Fibroblast of pulmonary artery (primary cell): ENCODE data around the gene SEM1.

Experiments
- DNase-seq: peaks from one replicate; pipeline ENCODE4 v3.0.0-alpha.2; 2010; ENCODE audit warnings: low read depth
- H3K4me3 ChIP-seq: replicated peaks from 2 replicates; pipeline ENCODE4 v1.5.1; 2011; ENCODE audit warnings: low read depth, mild to moderate bottlenecking, control low read depth, low read length, moderate library complexity
- CTCF ChIP-seq: IDR thresholded peaks from 2 replicates; pipeline ENCODE4 v1.5.1; 2011; ENCODE audit warnings: mild to moderate bottlenecking, control low read depth, low read length, inconsistent platforms; ENCODE audit errors: missing control alignments

Gene SEM1

GRCh38 chr7:96676919-96677318 is 32.7 kb downstream of the SEM1 start:
- DNase-seq: no peak
- no peak overlapping the region for H3K4me3 ChIP-seq
- TF ChIP-seq CTCF: no peak

- H3K4me3 ChIP-seq: no peak overlapping the region
- no peak for TF ChIP-seq CTCF
- peak; percentile 16 for DNase-seq
Observed at GRCh38 chr7:96675548-96675947, 34.1 kb downstream of the SEM1 start.

- no peak for TF ChIP-seq CTCF
- no peak overlapping the region for H3K4me3 ChIP-seq
- peak; percentile 68 for DNase-seq
Observed at GRCh38 chr7:96674565-96674964, 35.1 kb downstream of the SEM1 start.

GRCh38 chr7:96671854-96672253 is 37.8 kb downstream of the SEM1 start:
- H3K4me3 ChIP-seq: no peak overlapping the region
- TF ChIP-seq CTCF: no peak
- no peak for DNase-seq

- H3K4me3 ChIP-seq: no peak overlapping the region
- no peak for TF ChIP-seq CTCF
- DNase-seq: no peak
Observed at GRCh38 chr7:96670338-96671289, 39.0 kb downstream of the SEM1 start.

GRCh38 chr7:96669812-96670211 is 39.8 kb downstream of the SEM1 start:
- H3K4me3 ChIP-seq: no peak overlapping the region
- no peak for TF ChIP-seq CTCF
- DNase-seq: no peak

GRCh38 chr7:96667026-96667425 is 42.6 kb downstream of the SEM1 start:
- no peak for TF ChIP-seq CTCF
- DNase-seq: no peak
- no peak overlapping the region for H3K4me3 ChIP-seq
